Transverse colon (tissue), 4 donors: ENCODE measurements around the gene MID1. TPM values are rescaled to one million over a fixed set of nuclear protein-coding genes. Genes with fewer than 3 reads are reported as not detected.

Experiments
- DNase-seq: peaks from one replicate; pipeline ENCODE4 v3.0.0-alpha.2; 2019
- H3K27ac ChIP-seq, 4 donors: fragments of 200-600 bp; sonication (generic); 2 replicates each; pipeline ENCODE4 v1.5.1; 2016 to 2018; ENCODE audit warnings: inconsistent platforms in 4 of 4
- H3K27me3 ChIP-seq: fragments of 200-600 bp; sonication (generic); 2 replicates; pipeline ENCODE4 v1.5.1; 2017; ENCODE audit warnings: inconsistent platforms
- H3K36me3 ChIP-seq, 4 donors: fragments of 200-600 bp; sonication (generic); 2 replicates each; pipeline ENCODE4 v1.5.1; 2017 to 2019; ENCODE audit warnings: inconsistent platforms in 4 of 4
- H3K4me1 ChIP-seq, 4 donors: fragments of 200-600 bp; sonication (generic); 2 replicates each; pipeline ENCODE4 v1.5.1; 2017 to 2020; ENCODE audit warnings: inconsistent platforms in 4 of 4
- H3K4me3 ChIP-seq, 4 donors: fragments of 200-600 bp; sonication (generic); 1 replicate in 1 of 4; 2 replicates in 3 of 4; pipeline versions ENCODE4 v1.5.1 to v1.6.1; 2017 to 2019; ENCODE audit warnings: inconsistent platforms in 4 of 4
- H3K9me3 ChIP-seq, 2 donors: fragments of 200-600 bp; sonication (generic); 2 replicates each; pipeline ENCODE4 v1.5.1; 2017 to 2019; ENCODE audit warnings: inconsistent platforms in 2 of 2
- EP300 ChIP-seq: sonication (generic); formaldehyde crosslinking; IDR thresholded peaks from one replicate; pipeline ENCODE4 v1.6.1; 2017; ENCODE audit warnings: antibody characterized with exemption, low read depth
- POLR2A ChIP-seq: fragments of 450-650 bp; IDR thresholded peaks from one replicate; pipeline ENCODE4 v1.6.1; 2016; ENCODE audit warnings: antibody characterized with exemption, mild to moderate bottlenecking, moderate library complexity
- POLR2AphosphoS5 ChIP-seq, 3 donors: sonication (generic); formaldehyde crosslinking; IDR thresholded peaks; one replicate each; pipeline ENCODE4 v1.6.1; 2016; ENCODE audit warnings: antibody characterized with exemption in 3 of 3
- WGBS, 2 donors: methylation state at CpG; one replicate each; pipeline ENCODE4 v1.1.5; 2018; ENCODE audit warnings: low coverage in 1 of 2; 5-methylcytosine and 5-hydroxymethylcytosine counted together
- in situ Hi-C, 4 donors: fragments of 200-750 bp; cut with MboI; loops; one replicate each; pipeline versions ENCODE4 v1.15.0 to v1.15.1; 2017; ENCODE audit warnings: low sequenced_read_pairs in 3 of 4, low pct_ligation_motif_present in 1 of 4, low pct_unique_long_range_greater_than_20kb in 1 of 4
- intact Hi-C: fragments of 100-400 bp; cut with DNase I; formaldehyde crosslinking; loops from one replicate; pipeline ENCODE4 v1.15.1; 2023; ENCODE audit warnings: low total_unique reads
- total RNA-seq, 4 donors: library from RNA; depleted of rRNA; stranded (reverse); fragments of >200 nt; gene quantifications; one replicate each; pipeline ENCODE4 v1.1.0, GENCODE V29; 2016
- TF ChIP-seq, protein P1 (sequence below), 5 experiments: fragments of 200-600 bp in 3 of 5; fragments of 450-650 bp in 2 of 5; sonication (generic) in 3 of 5; IDR thresholded peaks; 1 replicate in 2 of 5; 2 replicates in 3 of 5; pipeline ENCODE4 v1.5.1; 2016 to 2017; ENCODE audit warnings: antibody characterized with exemption in 5 of 5, inconsistent platforms in 3 of 5, mild to moderate bottlenecking in 2 of 5, moderate library complexity in 1 of 5

MID1 gene
- total RNA-seq, 4 donors from 2014 or later: 27.0 to 85.2 (median 37.7) TPM

- no peak for DNase-seq
- no peaks in the 10 kb centered on the region for H3K36me3 ChIP-seq
- no peaks in the 10 kb centered on the region for H3K9me3 ChIP-seq
- no peak overlapping the region for H3K4me3 ChIP-seq
- no peaks in the 10 kb centered on the region for H3K27me3 ChIP-seq
- in situ Hi-C loops: no loop called here
- no peaks in the 10 kb centered on the region for H3K4me1 ChIP-seq
- H3K27ac ChIP-seq: no peak overlapping the region
- TF ChIP-seq, protein P1, sequence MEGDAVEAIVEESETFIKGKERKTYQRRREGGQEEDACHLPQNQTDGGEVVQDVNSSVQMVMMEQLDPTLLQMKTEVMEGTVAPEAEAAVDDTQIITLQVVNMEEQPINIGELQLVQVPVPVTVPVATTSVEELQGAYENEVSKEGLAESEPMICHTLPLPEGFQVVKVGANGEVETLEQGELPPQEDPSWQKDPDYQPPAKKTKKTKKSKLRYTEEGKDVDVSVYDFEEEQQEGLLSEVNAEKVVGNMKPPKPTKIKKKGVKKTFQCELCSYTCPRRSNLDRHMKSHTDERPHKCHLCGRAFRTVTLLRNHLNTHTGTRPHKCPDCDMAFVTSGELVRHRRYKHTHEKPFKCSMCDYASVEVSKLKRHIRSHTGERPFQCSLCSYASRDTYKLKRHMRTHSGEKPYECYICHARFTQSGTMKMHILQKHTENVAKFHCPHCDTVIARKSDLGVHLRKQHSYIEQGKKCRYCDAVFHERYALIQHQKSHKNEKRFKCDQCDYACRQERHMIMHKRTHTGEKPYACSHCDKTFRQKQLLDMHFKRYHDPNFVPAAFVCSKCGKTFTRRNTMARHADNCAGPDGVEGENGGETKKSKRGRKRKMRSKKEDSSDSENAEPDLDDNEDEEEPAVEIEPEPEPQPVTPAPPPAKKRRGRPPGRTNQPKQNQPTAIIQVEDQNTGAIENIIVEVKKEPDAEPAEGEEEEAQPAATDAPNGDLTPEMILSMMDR (IDR thresholded peaks at IDR 0.05): no peak
- TF ChIP-seq POLR2AphosphoS5 (IDR thresholded peaks at IDR 0.05): no peak
- WGBS, 2 donors: 60 to 67% methylated on average over 2 to 4 of the region's 4 CpGs
- intact Hi-C loops: no loop called here
Observed at GRCh38 chrX:10447564-10448214, 172.7 kb downstream of the MID1 start.

DNA sequence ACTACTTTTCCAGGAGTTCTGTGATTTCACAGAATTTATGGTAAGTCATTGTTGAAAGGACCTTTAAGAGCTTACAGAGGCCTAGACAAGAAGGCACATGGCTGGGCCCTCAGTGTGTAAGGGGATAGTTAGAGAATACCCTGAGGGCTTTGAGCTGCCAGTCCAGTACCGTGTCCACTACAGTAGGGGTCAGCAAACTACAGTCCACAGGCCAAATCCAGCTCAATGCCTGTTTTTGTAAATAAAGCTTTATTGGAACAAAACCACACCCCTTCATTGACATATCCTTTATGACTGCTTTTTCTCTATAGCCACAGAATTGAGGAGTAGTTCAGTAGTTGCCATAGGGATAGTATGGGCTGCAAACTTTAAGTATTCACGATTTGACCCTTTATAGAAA, 176.2 kb downstream of the MID1 start:
- intact Hi-C loops (no loop called here), in situ Hi-C loops (no loop called here)
- H3K4me1 ChIP-seq: no peaks in the 10 kb centered on the region
- DNase-seq: no peak
- 69% methylated on average over 2 of the region's 2 CpGs; no CpG with 5 or more reads in 1 of the 2 donors for WGBS, 2 donors
- H3K27ac ChIP-seq: no peak overlapping the region
- no peak for TF ChIP-seq POLR2AphosphoS5 (IDR thresholded peaks at IDR 0.05)
- TF ChIP-seq, protein P1 (IDR thresholded peaks at IDR 0.05): no peak
- no peaks in the 10 kb centered on the region for H3K27me3 ChIP-seq
- no peak overlapping the region for H3K4me3 ChIP-seq
- H3K36me3 ChIP-seq: no peaks in the 10 kb centered on the region
- H3K9me3 ChIP-seq: no peaks in the 10 kb centered on the region

GRCh38 chrX:10441464-10441863, 178.9 kb downstream of the MID1 start:
- Histone ChIP-seq H3K4me1 (no peaks in the 10 kb centered on the region), H3K9me3 (no peaks in the 10 kb centered on the region), H3K4me3 (no peak overlapping the region), H3K27me3 (no peaks in the 10 kb centered on the region), H3K27ac (no peak overlapping the region), H3K36me3 (no peaks in the 10 kb centered on the region)
- in situ Hi-C loops: no loop called here
- DNase-seq: no peak
- TF ChIP-seq POLR2A (no peak), POLR2AphosphoS5 (IDR thresholded peaks at IDR 0.05) (no peak), EP300 (no peak)
- TF ChIP-seq, protein P1 (IDR thresholded peaks at IDR 0.05): no peak
- WGBS, 2 donors: 83% methylated on average over 1 of the region's 1 CpG; no CpG with 5 or more reads in 1 of the 2 donors
- intact Hi-C loops: no loop called here

DNA sequence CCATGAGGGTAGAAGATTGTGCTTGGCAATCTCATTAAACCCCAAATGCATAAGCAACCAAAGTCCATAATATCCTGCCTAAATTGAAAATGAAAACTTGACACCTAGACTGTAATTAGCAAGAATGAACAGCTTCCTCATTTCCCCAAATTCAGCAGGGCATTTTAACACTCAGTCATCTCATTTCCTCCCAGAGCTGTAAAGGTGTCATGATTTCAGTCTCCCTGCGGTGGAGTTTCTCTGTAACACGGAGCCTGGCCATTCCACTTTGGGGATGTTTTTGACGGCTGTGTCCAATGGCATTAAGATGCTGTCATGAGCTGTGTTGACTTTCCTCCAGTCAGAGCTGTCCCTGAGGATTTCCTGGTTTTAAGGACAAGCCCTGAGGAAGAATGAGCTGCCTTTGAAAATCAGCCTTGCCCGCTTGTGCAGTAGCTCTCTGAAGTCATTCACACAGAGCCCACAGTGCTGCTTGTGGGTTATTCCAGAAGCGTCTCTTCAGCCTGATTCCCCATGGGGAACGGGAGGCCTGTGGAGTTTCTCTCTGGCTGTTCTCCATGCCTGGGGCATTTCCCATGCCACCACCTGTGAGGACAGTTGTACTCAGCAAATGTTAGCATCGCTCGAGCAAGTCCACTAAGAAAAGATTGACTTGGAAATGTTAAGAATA, 187.0 kb downstream of the MID1 start:
- in situ Hi-C loops: no loop called here
- no peaks in the 10 kb centered on the region for H3K4me1 ChIP-seq
- WGBS, 2 donors: 78% methylated on average over 8 of the region's 8 CpGs; no CpG with 5 or more reads in 1 of the 2 donors
- no peak overlapping the region for H3K27ac ChIP-seq
- H3K36me3 ChIP-seq: no peaks in the 10 kb centered on the region
- DNase-seq: no peak
- H3K9me3 ChIP-seq: no peaks in the 10 kb centered on the region
- no peak overlapping the region for H3K4me3 ChIP-seq
- intact Hi-C loops: no loop called here
- no peaks in the 10 kb centered on the region for H3K27me3 ChIP-seq
- TF ChIP-seq EP300 (no peak), POLR2A (no peak), POLR2AphosphoS5 (IDR thresholded peaks at IDR 0.05) (no peak)
- TF ChIP-seq, protein P1 (IDR thresholded peaks at IDR 0.05): no peak
